NCI-H524 treated with DMSO at 0.1 percent for 48 hours (cell line): ENCODE data around the gene STXBP6.
"Not testable (repeated sequence)": the region's sequence is repeated elsewhere in the genome, so short reads cannot be mapped to it uniquely, and the experiment has no call there.

Source experiments
- DNase-seq: peaks from one replicate; lab custom pipeline; 2025; lab: John Stamatoyannopoulos, UW

STXBP6 gene

DNA sequence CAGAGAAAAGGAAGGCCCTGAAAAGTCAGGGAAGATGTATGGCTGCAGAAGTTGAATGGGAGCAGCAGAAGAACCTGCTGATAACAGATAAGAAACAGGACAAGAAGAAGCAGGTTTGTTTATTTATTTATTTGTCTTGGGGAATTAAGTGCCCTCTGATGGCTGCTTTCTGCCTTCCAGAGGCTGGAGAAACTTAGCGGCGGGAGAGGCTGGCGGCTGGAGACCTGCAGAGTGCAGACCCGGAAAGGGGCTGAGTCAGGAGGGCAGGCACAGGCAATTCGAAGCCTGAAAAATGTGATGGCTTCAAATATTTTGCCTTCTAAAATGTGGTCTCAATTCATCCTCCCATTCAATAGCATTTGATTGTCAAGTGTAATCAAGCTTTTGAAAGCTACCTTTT lies 247.7 kb downstream of the STXBP6 start:
- no peak for DNase-seq

DNA sequence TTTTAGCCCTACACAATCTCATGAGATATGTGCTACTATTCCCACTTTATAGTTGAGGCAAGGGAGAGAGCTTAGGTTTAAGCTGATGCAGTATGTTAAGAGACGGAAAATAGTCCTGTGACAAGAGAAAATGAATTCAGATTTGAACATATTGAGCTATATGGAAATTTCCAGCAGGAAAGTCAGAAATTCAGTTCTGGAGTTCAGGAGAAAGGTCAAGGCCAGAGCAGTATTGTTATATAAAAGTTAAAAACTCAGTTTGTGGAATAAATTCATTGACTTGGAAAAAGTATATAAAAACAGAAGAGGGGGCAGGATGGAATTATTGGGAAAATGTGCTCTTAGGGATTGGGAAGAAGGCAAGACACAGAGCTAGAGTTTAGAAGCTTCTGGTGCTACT lies 248.9 kb downstream of the STXBP6 start:
- DNase-seq, result no peak

DNA sequence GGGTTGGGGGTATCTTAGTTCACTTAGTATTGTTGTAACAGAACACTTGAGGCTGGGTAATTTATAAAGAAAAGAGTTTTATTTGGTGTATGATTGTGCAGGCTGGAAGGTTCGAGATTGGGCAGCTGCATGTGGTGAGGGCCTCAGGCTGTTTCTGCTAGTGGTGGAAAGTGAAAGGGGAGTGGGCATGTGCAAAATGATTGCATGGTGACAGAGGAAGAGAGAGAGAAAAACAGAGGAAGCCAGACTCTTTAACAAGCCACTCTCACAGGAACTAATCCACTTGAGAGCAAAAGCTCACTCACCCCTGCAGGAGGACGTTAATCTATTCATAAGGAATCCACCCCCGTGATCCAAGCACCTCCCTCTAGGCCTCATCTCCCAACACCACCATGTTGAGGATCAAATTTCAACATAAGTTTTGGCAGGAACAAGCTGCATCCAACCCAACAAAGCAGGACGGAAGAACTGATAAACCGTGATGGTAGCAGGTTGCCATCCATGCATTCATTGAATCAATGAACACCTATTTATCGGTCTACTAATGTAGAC lies 251.0 kb downstream of the STXBP6 start:
- peak; percentile 79 for DNase-seq

DNA sequence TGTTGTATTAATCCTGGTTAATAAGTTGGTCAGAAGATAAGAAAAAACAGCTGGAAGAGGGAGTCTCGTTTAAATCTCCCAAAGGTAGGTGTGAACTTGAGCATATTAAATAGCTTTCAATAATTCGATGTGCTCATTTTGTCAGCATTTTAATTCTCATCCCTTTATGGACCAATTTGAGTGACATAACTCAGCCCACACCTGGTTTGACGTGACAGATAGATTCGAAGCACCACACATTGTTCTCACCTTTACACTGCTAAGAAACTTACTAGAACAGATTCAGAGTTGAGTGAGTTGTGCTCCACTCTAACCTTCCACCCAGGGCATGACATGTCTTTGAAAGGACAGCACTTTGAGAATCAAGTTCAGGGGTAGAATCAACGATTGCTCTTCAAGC lies 254.5 kb downstream of the STXBP6 start:
- no peak for DNase-seq

DNA sequence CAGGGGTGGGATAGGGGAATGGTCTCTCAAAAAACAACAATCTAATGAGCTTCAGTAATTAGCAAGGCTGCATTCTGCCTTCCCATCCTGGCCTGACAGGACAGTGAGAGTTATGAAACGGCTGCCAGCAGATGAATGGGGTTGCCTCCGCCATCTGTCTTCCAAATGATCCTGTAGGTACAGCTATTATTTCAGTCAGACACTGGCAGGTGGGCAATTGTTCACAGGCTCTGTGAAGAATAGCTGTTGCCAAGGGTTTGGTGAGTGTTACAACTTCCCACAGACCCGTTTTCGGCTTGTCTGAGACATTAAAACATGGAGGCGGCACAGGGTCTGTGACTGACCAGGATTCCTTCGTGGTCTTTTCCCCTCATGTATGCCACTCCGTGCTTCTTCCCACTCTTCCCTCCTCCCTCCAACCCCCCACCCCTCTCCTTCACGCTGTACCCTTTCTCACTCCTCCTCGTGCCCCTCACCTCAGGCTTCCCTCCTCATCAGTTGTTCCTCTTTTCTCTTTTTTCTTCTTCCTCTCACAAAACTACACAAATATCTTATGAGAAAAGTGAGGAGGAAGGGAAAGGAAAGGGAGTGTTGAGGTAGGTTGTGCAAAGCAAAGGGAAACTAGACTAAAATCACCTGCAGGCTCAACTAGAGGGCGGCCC lies 255.2 kb downstream of the STXBP6 start:
- no peak for DNase-seq

DNA sequence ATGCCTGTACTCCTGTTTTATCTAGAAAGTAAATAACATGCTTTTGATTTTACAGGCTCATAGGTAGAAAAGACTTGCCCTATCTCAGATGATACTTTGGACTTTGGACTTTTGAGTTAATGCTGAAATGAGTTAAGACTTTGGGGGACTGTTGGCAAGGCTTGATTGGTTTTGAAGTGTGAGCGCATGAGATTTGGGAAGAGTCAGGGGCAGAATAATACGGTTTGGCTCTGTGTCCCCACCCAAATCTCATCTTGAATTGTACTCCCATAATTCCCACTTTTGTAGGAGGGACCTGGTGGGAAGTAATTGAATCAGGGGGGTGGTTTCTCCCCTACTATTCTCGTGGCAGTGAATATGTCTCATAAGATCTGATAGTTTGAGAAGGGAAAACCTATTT lies 259.8 kb downstream of the STXBP6 start:
- no peak for DNase-seq

DNA sequence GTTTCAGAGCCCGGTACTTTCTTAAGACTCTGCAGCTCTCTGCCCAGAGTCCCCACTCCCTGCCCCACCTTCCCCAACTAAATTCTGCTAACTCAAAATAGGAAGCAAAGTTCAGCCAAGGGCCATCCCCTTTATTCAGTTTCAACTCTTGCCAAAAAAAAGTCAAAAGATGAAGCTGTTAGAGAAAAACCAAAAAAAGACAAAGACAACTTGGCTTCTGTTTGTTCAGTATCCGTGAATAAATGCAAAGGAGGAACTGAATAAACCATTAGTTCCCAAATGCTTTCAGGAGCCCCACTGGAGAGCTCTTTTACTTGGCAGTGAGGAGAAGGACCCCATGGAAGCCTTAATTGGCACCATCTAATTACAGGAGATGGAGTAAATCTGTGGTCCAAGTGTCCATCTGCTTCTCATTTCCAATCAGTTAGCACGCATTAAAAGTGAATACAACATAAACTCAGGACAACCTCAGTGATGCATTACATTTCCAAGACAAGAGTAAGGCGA lies 260.5 kb downstream of the STXBP6 start:
- DNase-seq, result no peak

DNA sequence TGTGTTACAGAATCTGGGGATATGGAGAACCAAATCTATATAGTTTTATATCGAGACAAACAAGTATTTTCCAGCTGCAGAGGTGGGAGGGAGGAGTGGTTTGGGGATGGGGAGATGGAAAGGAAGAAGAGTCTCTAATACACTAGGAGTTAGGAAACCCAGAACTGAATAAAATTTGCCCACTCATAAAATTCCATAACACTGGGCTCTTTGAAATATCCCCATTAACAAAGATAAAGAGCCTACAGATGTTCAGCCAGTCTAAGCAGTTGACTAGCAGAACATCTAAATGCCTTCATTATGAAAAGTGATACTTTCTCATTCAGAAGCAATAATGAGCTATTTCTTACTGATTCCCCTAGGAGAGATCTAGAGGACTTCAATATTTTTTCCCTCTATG lies 264.2 kb downstream of the STXBP6 start:
- no peak for DNase-seq

DNA sequence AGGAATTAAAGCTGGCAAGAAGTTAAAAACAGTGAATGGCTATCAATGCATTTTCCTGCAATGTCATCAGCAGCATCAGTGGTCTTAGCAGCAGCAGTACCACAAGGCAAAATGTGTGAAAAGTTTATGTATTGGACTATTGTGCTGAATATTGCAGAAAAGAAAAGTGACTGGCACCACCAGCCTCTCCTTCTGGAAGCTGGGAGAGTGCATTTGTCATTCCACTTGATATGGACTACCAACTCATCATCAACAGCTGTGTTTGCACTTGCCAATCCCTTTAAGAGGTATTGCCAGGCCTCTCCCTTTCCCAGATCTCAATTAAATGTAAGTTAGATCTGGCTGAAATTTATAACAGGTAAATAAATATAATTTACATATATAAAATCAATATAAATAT lies 265.0 kb downstream of the STXBP6 start:
- DNase-seq, result no peak

DNA sequence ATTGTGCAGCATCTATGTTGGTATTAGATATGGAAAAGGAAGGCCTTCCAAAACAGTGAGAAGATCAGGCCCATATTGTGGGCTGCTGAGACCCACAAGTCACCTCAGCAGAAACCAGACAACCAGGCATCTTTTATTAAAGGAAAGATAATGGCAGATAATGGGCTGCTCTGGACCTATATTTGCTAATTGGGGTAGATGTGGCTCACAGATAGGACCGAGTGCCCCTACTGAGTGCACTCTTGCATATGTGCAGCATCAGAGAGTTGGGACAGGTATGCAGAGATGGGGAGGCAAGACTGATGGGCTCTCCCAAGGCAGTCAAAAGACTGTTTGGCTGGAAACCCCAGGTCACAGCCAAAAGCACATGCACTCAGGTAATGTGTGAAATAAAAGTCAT lies 266.2 kb downstream of the STXBP6 start:
- DNase-seq, result no peak

DNA sequence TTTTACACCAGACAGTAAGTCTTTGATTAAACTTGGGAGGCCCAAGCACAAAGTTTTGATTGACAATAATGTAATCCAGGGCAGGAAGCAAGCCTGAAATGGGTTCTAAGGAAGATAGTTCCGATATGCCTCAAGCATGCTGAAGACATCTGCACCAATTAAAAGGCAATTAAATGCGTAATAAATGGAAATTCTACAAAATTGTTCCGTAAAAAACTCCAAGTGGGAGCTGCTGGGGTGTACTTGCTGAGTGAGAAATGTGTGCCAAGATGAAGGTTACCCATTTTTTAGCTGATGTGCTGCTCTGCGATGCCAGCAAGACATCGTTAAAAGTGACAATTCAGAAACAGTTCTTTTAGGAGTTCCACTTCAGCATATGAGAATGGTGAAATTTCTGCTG lies 269.7 kb downstream of the STXBP6 start:
- no peak for DNase-seq

DNA sequence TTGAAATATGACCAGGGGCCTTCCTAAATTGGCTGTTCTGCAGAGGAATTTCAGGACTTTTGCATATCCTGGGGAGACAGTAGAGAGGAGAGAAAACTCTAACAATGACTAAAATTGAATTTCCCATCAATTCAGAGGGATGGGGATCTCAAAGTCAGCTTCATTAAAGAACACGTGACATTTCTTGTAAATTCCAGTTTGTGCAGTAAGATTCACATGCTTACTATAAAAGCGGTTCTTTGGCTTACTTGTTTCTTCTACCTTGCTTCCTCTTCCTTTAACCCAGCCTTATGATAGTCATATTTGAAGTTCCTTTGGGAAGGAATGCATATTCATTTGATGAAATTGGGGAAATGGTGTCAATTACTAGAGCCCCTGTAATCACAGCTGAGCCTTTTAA lies 272.3 kb downstream of the STXBP6 start:
- DNase-seq, result no peak

DNA sequence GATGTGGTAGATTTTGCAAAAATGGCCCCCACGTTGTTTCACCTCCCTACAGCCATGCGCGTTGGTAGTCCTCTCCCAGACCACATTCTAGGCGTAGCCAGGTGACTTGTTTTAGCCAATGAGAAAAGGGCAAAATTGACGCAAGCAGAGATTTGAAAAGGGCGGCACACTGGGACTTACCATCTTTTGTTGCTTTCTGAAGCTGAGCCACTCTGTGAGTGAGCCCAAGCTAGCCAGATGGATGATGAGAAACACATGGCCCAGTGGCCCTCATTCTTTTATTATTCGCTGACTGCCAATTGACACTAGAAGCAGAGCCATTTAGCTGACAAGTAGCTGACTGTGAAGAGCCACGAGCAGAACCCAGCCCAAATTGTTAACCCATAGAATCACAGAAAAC lies 274.0 kb downstream of the STXBP6 start:
- DNase-seq, result no peak

DNA sequence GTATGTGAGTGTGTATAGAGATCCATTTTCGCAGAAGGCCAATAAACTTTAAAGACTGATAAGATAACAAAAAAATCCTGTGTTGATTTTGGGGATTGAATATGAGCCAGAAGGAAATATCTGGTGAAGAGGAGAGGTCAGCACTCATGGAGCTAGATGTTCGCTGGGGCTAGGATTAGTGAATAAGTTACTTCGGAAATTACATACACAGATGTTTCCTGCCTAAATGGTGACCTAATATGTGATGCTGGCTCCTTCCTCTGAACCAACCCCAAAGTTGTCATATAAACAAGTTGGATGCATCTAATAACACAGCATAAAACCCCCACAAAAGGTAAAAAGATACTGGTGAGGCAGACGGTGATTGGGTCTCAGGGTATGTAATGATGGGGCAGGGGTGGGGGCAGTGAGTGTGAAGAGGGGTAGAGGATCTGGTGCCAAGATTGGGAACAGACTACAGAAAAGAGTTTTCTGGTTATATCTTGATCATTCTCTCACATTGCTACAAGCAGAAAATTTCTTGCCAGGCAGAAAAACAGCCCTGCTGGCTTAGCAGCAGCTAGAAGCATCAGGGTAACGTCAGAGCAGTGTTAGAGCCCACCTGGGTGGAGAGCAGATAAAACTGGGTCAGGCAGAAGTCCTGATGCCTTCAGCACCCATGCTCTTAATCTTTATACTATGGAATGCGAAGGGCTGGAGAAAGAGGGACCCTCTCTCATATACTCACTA lies 275.6 kb downstream of the STXBP6 start:
- no peak for DNase-seq

DNA sequence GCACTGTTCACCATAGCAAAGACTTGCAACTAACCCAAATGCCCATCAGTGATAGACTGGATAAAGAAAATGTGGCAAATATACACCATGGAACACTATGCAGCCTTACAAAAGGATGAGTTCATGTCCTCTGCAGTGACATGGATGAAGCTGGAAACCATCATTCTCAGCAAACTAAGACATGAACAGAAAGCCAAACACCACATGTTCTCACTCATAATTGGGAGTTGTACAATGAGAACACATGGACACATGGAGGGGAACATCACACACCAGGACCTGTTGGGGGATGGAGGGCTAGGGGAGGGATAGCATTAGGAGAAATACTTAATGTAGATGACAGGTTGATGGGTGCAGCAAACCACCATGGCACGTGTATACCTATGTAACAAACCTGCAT lies 276.4 kb downstream of the STXBP6 start:
- not testable (repeated sequence) for DNase-seq

DNA sequence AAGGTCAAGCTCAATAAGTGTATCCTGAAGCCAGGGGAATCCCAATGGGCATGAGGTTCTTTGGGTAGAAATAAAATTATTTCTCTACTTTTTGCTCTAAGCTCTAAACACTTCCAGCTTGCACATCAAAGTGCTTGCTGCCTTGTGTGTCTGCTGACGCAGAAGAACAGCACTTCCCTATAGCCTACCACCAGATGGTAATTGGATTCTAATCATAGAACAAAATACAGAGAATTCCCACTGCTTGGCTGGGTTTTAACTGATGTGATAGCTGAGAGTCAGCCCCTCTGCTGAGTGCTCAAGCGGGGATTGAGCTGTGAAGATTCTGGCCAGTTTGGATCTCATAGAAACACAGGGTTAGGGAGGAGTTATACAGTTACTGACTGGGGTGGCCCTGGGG lies 283.5 kb downstream of the STXBP6 start:
- DNase-seq, result no peak

DNA sequence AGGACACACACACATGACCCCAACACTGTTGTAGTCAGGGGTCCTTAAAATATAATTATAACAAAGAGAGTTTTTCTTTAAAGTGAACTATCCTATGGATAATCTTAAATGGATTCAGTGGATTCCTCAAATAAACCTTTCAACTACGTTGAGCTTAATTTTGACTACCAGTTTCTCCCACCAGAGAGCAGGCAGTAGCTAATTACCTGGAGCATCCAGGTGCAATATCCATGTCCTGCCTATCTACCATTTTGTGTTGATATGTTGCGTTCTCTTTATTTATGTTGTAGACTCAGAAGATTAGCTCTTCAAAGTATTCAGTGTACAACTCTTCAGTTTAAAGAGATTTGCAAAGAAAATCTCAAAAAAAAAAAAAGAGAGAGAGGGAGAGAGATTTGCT lies 288.8 kb downstream of the STXBP6 start:
- DNase-seq, result no peak
